ENCODE data around the gene SEMA3G. TPM values are rescaled to one million over a fixed set of nuclear protein-coding genes. Genes with fewer than 3 reads are reported as not detected.

The SEMA3G gene
- total and polyA plus RNA-seq, 4 donors, result 5.1 to 30.8 (median 14.9) TPM

DNA sequence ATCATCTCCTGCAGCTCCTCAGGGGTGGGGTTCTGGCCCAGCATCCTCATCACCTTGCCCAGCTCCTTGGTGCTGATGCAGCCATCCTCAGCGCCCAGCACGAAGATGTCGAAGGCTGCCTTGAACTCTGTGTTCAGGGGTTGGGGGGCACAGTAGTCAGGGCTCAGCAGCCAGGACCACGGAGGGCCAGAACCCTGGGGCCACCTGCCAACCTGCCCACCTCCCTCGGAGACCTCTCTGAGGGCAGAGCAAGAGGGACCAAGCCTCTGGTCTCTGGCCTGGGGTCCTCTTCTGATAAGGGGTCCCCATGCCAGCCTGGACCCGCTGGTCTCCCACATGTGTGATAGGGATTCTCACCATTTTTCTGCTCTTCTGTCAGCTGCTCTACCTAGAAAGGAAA, 7.2 kb upstream of the SEMA3G start:
- H3K4me1 ChIP-seq (ENCODE audit: control insufficient read depth in 5 of 5, insufficient read depth in 5 of 5, low read length in 5 of 5), result peaks cover 0 to 33% (median 16%) of the 10 kb centered on the region in 5 donors
- TF ChIP-seq, protein P1, sequence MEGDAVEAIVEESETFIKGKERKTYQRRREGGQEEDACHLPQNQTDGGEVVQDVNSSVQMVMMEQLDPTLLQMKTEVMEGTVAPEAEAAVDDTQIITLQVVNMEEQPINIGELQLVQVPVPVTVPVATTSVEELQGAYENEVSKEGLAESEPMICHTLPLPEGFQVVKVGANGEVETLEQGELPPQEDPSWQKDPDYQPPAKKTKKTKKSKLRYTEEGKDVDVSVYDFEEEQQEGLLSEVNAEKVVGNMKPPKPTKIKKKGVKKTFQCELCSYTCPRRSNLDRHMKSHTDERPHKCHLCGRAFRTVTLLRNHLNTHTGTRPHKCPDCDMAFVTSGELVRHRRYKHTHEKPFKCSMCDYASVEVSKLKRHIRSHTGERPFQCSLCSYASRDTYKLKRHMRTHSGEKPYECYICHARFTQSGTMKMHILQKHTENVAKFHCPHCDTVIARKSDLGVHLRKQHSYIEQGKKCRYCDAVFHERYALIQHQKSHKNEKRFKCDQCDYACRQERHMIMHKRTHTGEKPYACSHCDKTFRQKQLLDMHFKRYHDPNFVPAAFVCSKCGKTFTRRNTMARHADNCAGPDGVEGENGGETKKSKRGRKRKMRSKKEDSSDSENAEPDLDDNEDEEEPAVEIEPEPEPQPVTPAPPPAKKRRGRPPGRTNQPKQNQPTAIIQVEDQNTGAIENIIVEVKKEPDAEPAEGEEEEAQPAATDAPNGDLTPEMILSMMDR (IDR thresholded peaks at IDR 0.05; ENCODE audit: control extremely low read depth, extremely low read depth), result no peak
- WGBS, 2 donors, result 92 to 94% methylated on average over 6 of the region's 6 CpGs
- DNase-seq (no peak), ATAC-seq (ENCODE audit: insufficient read depth, low FRiP score) (no peak)
- no peaks in the 10 kb centered on the region for H3K9me3 ChIP-seq (ENCODE audit: control insufficient read depth in 4 of 4, insufficient read depth in 3 of 4, low read length in 3 of 4)
- peak overlapping the region in 1 of 2 donors; percentile 85 for H3K27ac ChIP-seq (ENCODE audit: low read depth in 1 of 2, low read length in 1 of 2)
- H3K27me3 ChIP-seq (ENCODE audit: control insufficient read depth in 3 of 3, insufficient read depth in 3 of 3, low read length in 2 of 3), result no peaks in the 10 kb centered on the region
- no peaks in the 10 kb centered on the region for H3K36me3 ChIP-seq (ENCODE audit: control insufficient read depth in 4 of 4, insufficient read depth in 4 of 4, low read length in 4 of 4)
- H3K4me3 ChIP-seq, result no peak overlapping the region
- no peak overlapping the region for H3K9ac ChIP-seq (ENCODE audit: insufficient read depth in 1 of 2, low read length in 2 of 2)

DNA sequence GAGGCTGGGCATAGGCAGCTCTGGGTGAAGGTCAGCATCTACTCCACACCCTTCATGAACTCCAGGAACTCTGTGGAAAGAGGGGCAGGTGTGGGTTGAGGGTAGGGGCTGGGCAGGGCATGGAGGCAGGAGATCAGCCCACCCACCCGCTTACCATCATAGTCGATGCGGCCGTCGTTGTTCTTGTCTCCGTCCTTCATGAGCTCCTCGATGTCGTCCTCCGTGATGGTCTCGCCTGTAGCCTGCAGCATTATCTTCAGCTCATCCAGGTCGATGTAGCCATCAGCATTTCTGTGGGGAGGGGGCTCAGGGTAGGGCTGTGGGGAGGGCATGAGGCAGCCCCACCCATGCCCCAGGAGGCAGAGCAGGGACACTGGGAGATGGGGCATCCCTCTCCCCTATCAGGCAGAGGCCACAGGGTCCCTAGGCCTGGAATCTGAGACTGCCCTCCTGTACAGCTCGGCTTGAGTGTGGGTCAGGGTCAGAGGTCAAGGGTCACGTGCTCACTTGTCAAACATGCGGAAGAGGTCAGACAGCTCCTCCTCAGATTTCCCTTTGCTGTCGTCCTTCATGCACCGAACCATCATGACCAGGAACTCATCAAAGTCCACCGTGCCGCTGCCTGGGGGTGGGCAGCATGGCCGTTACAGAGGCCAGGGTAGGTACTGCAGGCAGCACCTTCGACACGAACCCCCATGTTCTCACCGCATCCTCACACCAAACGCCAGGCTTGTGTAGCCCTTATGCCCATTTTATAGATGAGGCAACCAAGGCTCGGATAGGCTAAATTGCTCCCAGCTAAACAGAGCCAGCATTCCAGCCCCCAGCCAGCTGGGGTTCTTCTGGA, 6.6 kb upstream of the SEMA3G start:
- 90 to 91% methylated on average over 24 of the region's 24 CpGs for WGBS, 2 donors
- Histone ChIP-seq H3K27me3 (ENCODE audit: control insufficient read depth in 3 of 3, insufficient read depth in 3 of 3, low read length in 2 of 3) (no peaks in the 10 kb centered on the region), H3K27ac (ENCODE audit: low read depth in 1 of 2, low read length in 1 of 2) (peak overlapping the region in 1 of 2 donors; percentile 85), H3K9ac (ENCODE audit: insufficient read depth in 1 of 2, low read length in 2 of 2) (no peak overlapping the region), H3K4me1 (ENCODE audit: control insufficient read depth in 5 of 5, insufficient read depth in 5 of 5, low read length in 5 of 5) (peaks cover 0 to 26% (median 15%) of the 10 kb centered on the region in 5 donors), H3K36me3 (ENCODE audit: control insufficient read depth in 4 of 4, insufficient read depth in 4 of 4, low read length in 4 of 4) (no peaks in the 10 kb centered on the region), H3K9me3 (ENCODE audit: control insufficient read depth in 4 of 4, insufficient read depth in 3 of 4, low read length in 3 of 4) (no peaks in the 10 kb centered on the region), H3K4me3 (no peak overlapping the region)
- DNase-seq, result no peak
- TF ChIP-seq, protein P1 (IDR thresholded peaks at IDR 0.05; ENCODE audit: control extremely low read depth, extremely low read depth), result no peak
- ATAC-seq (ENCODE audit: insufficient read depth, low FRiP score), result no peak

DNA sequence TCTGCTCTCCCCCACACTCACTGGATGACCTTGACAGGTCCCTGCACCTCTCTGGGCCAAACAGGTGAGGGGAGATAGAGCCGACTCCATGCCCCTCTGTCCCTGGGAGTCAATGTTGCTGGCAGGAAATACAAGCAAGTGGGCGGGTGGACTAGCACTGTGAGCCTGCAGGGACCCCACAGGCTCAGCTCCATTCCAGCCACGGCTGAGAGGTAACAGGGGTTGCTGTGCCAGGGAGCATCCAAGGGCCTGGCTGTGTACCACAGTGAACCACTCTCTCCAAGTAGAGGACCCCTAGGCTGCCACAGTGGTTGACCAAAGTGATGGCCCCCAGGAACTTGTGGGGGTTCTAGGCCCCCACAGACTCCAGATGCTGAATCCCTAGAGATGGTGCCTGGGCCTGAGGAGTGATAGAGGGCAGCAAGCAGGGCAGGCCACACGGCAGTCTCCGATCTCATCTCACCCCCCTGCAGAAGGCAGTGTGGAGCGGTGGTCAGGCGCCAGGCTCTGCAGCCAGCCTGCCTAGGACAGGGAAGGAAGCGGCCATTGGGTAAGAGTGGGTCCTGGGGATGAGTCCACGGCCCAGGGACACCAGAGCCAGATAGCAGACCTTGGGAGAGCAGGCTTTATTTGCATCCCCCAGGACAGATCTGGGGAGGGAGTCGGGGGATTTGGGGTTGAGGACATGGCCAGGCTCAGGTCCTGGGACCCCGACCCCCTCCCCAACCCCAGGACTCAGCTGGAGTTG, 5.8 kb upstream of the SEMA3G start:
- no peak overlapping the region for H3K4me3 ChIP-seq
- H3K36me3 ChIP-seq (ENCODE audit: control insufficient read depth in 4 of 4, insufficient read depth in 4 of 4, low read length in 4 of 4), result no peaks in the 10 kb centered on the region
- H3K9ac ChIP-seq (ENCODE audit: insufficient read depth in 1 of 2, low read length in 2 of 2), result no peak overlapping the region
- TF ChIP-seq, protein P1 (IDR thresholded peaks at IDR 0.05; ENCODE audit: control extremely low read depth, extremely low read depth), result no peak
- ATAC-seq (ENCODE audit: insufficient read depth, low FRiP score), result no peak
- H3K27me3 ChIP-seq (ENCODE audit: control insufficient read depth in 3 of 3, insufficient read depth in 3 of 3, low read length in 2 of 3), result no peaks in the 10 kb centered on the region
- H3K9me3 ChIP-seq (ENCODE audit: control insufficient read depth in 4 of 4, insufficient read depth in 3 of 4, low read length in 3 of 4), result no peaks in the 10 kb centered on the region
- no peak for DNase-seq
- peak overlapping the region; percentile 33 to 85 for H3K27ac ChIP-seq (ENCODE audit: low read depth in 1 of 2, low read length in 1 of 2)
- 80 to 87% methylated on average over 11 of the region's 11 CpGs for WGBS, 2 donors
- peaks cover 0 to 22% (median 13%) of the 10 kb centered on the region in 5 donors for H3K4me1 ChIP-seq (ENCODE audit: control insufficient read depth in 5 of 5, insufficient read depth in 5 of 5, low read length in 5 of 5)
